ENCODE data around the gene PRR15.

Gene PRR15

GRCh38 chr7:29572558-29572957 lies 8.9 kb downstream of the PRR15 start:
- DNase-seq: no peak

GRCh38 chr7:29573567-29573966 lies 9.9 kb downstream of the PRR15 start:
- DNase-seq: no peak

- no peak for DNase-seq
Observed at GRCh38 chr7:29574659-29575058, 11.0 kb downstream of the PRR15 start.

- no peak for DNase-seq
Observed at GRCh38 chr7:29587195-29587808, 23.7 kb downstream of the PRR15 start.

GRCh38 chr7:29588212-29588611 lies 24.6 kb downstream of the PRR15 start:
- no peak for DNase-seq

GRCh38 chr7:29588900-29589696 lies 25.5 kb downstream of the PRR15 start:
- DNase-seq: peak in 1 of 14 donors; percentile 10

GRCh38 chr7:29592866-29593265 lies 29.2 kb downstream of the PRR15 start:
- DNase-seq: no peak

- DNase-seq: no peak
Observed at GRCh38 chr7:29593459-29593858, 29.8 kb downstream of the PRR15 start.

GRCh38 chr7:29596593-29597178 lies 33.1 kb downstream of the PRR15 start:
- no peak for DNase-seq

GRCh38 chr7:29597266-29597665 lies 33.6 kb downstream of the PRR15 start:
- no peak for DNase-seq

- DNase-seq: no peak
Observed at GRCh38 chr7:29598137-29598536, 34.5 kb downstream of the PRR15 start.

- DNase-seq: no peak
Observed at GRCh38 chr7:29598613-29599012, 35.0 kb downstream of the PRR15 start.

GRCh38 chr7:29599026-29599425 lies 35.4 kb downstream of the PRR15 start:
- no peak for DNase-seq

GRCh38 chr7:29600661-29601060 lies 37.0 kb downstream of the PRR15 start:
- DNase-seq: no peak

- no peak for DNase-seq
Observed at GRCh38 chr7:29604052-29604451, 40.4 kb downstream of the PRR15 start.

- DNase-seq: no peak
Observed at GRCh38 chr7:29604702-29605101, 41.1 kb downstream of the PRR15 start.

GRCh38 chr7:29605671-29606070 lies 42.0 kb downstream of the PRR15 start:
- no peak for DNase-seq

- DNase-seq: no peak
Observed at GRCh38 chr7:29606287-29606721, 42.7 kb downstream of the PRR15 start.

- no peak for DNase-seq
Observed at GRCh38 chr7:29606830-29607229, 43.2 kb downstream of the PRR15 start.

- no peak for DNase-seq
Observed at GRCh38 chr7:29607259-29607658, 43.6 kb downstream of the PRR15 start.

GRCh38 chr7:29607889-29608288 lies 44.3 kb downstream of the PRR15 start:
- DNase-seq: no peak

GRCh38 chr7:29609162-29610037 lies 45.8 kb downstream of the PRR15 start:
- DNase-seq: peak in 1 of 14 donors; percentile 34

GRCh38 chr7:29610086-29610485 lies 46.5 kb downstream of the PRR15 start:
- DNase-seq: no peak
